ENCODE data around the gene PNMT. TPM values are rescaled to one million over a fixed set of nuclear protein-coding genes. Genes with fewer than 3 reads are reported as not detected.

The PNMT gene
- total RNA-seq, 1 experiment from 2014 or later, result 0.71 TPM

DNA sequence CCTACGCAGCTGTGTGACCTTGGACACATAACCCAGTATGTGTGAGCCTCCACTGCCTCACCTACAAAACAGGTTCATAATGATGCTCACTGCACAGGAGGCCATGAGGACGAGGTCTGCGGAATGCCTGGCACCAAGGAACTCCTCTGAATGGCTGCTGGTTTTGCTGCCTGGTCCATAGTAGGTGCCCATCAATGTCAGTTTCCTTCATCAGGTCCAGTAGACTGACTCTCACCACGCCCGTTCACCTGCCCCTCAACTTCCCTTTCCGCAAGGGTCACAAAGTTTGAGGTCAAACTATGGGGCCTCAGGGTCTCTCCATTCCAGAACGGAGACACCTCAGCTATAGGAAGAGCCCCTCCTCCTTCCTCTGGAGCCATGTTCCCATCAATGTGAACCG, 8.8 kb downstream of the PNMT start:
- Histone ChIP-seq H3K9me3 (replicated peaks) (no peaks in the 10 kb centered on the region), H3K4me3 (no peak overlapping the region), H3K27ac (no peak overlapping the region), H3K4me1 (peaks cover 34% of the 10 kb centered on the region), H3K27me3 (no peaks in the 10 kb centered on the region), H3K36me3 (no peaks in the 10 kb centered on the region)
- DNase-seq, result no peak

DNA sequence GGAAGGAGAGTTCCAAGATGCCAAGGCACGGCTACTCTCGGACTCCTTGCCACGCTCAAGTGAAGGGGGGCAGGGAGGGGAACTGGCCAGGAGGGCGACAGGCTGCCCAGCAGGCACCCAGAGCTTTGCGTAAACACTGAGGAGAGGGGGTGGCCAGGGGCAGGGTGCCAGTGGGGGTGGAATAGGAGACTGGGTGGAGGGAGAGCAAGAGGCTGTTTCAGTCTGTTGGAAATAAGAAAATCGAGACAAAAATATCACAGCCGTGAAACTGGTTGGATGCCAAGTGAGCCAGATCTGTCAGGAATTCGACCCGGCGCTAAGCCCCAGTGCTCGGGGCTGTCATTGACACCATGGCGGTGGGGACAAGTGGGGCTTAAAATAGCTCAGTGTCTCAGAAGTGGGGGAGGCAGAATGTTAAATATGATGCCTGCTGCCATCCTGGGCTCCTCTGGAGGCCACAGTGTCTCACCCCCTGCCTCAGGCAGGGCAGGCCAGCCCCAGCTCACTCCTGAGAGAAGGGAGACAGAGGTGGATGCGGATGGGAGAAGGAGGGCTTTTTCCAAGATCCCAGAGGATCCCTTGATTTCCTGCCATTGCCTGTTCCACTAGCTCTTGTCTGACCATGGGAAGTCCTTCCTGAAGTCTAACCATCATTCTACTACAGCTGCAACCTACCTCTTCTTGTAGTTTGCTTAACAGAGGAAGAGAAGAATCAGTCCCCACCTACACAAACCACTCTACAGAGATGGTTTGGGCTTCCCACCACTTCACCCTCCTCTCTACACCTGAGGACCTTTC, 9.5 kb downstream of the PNMT start:
- H3K27ac ChIP-seq, result no peak overlapping the region
- no peaks in the 10 kb centered on the region for H3K9me3 ChIP-seq (replicated peaks)
- DNase-seq, result peak; percentile 85 to 89
- H3K27me3 ChIP-seq, result no peaks in the 10 kb centered on the region
- H3K4me1 ChIP-seq, result peaks cover 34% of the 10 kb centered on the region
- H3K36me3 ChIP-seq, result no peaks in the 10 kb centered on the region
- H3K4me3 ChIP-seq, result no peak overlapping the region

DNA sequence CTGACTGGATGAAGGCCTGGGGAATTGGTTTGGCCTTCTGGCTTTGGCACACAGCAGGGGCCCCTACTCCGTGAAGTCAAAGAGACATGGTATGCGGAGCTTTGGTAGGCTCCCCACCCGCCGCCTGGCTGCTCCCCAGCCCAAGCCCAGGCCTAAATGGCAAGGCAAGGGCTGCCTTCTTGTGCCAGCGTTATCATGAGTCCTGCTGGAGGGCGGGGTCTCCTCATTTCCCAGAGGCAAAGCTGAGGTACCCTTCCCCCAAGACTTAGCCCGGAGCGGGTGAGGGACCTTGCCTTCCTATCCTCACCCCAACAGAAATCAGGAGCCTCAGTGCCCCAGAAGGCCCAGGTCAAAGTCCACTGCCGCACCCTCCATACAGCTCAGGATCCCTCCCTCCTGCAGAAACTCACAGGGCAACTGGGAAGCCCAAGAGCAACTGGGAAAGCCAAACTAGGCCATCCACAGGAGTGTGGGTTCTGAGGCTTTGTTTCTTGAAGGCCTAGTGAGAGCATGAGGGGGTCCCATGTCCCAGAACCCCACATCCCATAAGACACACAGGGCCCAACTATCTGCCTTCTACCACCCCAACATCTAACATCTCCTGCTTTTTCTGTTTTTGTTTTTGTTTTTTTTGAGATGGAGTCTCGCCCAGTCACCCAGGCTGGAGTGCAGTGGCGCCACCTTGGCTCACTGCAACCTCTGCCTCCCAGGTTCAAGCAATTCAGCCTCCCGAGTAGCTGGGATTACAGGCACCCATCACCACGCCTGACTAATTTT, 10.3 kb downstream of the PNMT start:
- H3K36me3 ChIP-seq, result no peaks in the 10 kb centered on the region
- no peak overlapping the region for H3K4me3 ChIP-seq
- H3K27ac ChIP-seq, result no peak overlapping the region
- no peak for DNase-seq
- no peaks in the 10 kb centered on the region for H3K9me3 ChIP-seq (replicated peaks)
- peaks cover 34% of the 10 kb centered on the region for H3K4me1 ChIP-seq
- no peaks in the 10 kb centered on the region for H3K27me3 ChIP-seq

DNA sequence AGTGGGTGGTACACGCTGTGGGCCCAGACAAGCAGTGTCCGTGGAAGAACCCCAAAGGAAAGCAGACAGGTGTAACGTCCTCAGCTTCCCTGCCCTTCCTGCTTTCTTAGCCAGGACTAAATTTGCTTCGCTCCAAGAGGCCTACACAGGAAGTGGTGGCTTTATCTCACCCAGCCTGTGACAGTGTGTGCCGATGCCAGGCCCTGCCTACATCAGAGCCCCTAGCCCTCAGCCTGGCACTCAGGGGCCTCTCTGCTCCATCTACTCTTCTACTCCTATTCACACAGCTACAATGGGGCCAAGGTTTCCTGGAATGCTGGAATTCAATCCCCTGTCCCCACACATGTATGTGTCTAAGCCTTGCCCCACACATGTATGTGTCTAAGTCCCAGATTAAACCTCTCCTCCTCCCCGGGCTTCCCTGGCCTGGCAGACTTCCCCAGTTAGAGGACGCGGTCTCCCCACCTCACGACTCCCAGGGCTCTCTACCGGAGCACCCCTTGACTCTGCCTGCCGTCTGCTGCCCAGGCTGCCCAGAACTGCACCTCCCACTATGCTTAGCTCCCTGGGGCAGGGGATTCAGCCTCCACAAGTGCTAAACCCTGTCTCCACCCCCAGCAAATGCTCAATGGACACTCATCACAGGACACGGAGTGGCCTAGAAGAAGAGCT, 11.4 kb downstream of the PNMT start:
- H3K9me3 ChIP-seq (replicated peaks), result no peaks in the 10 kb centered on the region
- H3K36me3 ChIP-seq, result no peaks in the 10 kb centered on the region
- no peak overlapping the region for H3K4me3 ChIP-seq
- no peaks in the 10 kb centered on the region for H3K27me3 ChIP-seq
- H3K4me1 ChIP-seq, result peaks cover 34% of the 10 kb centered on the region
- H3K27ac ChIP-seq, result no peak overlapping the region; the same call in 1 of the 2 replicates
- no peak for DNase-seq

DNA sequence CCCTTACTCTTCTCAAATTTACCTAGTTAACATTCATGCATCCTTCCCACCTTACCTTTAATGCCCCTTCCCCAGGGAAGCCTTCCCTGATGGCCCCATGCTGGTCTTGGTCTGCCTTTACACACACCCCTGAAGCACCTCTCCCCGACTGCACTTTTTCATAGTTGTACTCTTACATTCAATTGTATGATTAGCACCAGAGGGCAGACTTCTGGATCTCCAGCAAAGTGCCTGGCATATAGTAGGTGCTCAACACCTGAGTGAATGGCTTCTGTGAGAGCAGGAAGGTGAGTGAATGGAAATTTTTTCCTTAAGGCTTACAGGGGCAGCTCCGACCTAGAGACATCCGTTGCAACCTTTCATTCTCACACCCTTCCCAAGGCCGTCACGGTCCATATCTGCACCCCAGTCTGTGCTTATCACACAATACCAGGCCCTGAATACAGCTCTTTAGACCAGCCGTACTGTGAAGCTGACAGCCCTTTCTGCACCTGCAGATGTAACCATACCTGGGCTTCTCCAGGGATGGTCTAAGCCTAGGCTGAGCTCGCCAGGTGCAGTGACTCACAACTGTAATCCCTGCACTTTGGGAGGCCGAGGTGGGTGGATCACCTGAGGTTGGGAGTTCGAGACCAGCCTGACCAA, 15.2 kb downstream of the PNMT start:
- Histone ChIP-seq H3K9me3 (replicated peaks) (no peaks in the 10 kb centered on the region), H3K27ac (no peak overlapping the region), H3K27me3 (no peaks in the 10 kb centered on the region), H3K36me3 (no peaks in the 10 kb centered on the region), H3K4me1 (peaks cover 18% of the 10 kb centered on the region), H3K4me3 (no peak overlapping the region)
- no peak for DNase-seq

DNA sequence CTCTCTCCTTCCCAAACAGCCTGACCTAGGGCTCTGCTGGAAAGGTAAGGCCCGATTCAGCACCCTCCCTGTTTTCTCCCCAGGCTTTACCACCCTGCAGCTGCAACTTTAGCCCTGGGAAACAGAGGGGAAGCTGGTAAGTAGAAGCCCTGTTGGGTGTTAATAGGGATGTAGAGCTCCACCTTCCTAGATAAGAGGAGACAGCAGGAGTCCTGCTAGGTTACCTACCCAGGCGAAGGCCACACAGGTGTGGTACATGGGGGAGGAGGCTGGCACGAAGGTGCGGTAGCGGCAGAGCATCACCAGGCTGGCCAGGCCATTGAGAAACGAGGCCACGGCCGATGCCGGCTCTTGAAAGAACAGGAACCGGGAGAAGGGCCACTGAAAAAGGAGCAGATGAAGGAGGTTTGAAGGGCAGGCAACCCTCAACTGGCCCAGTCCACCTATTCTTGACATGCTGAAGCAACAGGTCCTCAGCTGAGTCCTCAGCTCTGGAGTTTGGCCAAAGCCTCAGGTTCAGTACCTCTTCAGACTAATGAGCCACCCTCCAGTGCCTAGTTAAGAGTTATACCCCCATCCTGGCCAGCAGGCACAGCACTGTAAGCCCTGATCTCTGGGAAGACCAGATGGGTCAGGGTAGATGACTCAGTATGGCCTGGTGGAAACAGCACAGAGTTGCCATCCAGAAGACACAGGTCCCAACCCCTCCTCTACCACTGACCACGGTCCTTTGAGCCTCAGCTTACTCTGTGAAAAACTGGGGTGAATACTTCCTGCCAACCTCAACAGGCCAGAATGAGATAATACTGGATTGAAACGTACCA, 16.3 kb downstream of the PNMT start:
- Histone ChIP-seq H3K4me3 (no peak overlapping the region), H3K27ac (no peak overlapping the region), H3K4me1 (peaks cover 6% of the 10 kb centered on the region), H3K36me3 (no peaks in the 10 kb centered on the region), H3K9me3 (replicated peaks) (no peaks in the 10 kb centered on the region), H3K27me3 (no peaks in the 10 kb centered on the region)
- no peak for DNase-seq

DNA sequence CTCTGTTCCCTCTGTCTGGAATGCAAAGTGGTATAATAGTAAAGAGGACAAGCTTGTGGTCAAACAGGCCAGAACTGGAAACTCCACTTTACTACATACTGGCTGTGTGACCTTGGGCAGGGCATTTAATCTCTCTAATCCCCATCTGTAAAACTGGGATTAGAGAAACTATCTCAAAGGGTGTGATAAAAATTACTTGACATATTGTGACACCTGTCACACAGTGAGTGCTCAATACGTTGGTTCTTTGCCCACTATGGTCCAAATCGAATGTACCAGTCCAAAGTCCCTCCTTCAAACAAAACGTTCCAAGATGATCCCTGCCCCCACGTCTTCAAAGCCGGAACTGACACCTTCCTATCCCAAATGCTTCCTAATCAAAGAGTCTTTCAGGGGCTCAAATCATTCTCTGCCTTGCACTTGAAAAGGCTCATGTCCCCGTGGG, 18.9 kb downstream of the PNMT start:
- Histone ChIP-seq H3K4me1 (peaks cover 5% of the 10 kb centered on the region; the same call in 1 of the 2 replicates), H3K9me3 (replicated peaks) (no peaks in the 10 kb centered on the region), H3K27ac (peak overlapping the region; percentile 72), H3K36me3 (no peaks in the 10 kb centered on the region), H3K4me3 (peak overlapping the region; percentile 65), H3K27me3 (no peaks in the 10 kb centered on the region)
- DNase-seq, result no peak

DNA sequence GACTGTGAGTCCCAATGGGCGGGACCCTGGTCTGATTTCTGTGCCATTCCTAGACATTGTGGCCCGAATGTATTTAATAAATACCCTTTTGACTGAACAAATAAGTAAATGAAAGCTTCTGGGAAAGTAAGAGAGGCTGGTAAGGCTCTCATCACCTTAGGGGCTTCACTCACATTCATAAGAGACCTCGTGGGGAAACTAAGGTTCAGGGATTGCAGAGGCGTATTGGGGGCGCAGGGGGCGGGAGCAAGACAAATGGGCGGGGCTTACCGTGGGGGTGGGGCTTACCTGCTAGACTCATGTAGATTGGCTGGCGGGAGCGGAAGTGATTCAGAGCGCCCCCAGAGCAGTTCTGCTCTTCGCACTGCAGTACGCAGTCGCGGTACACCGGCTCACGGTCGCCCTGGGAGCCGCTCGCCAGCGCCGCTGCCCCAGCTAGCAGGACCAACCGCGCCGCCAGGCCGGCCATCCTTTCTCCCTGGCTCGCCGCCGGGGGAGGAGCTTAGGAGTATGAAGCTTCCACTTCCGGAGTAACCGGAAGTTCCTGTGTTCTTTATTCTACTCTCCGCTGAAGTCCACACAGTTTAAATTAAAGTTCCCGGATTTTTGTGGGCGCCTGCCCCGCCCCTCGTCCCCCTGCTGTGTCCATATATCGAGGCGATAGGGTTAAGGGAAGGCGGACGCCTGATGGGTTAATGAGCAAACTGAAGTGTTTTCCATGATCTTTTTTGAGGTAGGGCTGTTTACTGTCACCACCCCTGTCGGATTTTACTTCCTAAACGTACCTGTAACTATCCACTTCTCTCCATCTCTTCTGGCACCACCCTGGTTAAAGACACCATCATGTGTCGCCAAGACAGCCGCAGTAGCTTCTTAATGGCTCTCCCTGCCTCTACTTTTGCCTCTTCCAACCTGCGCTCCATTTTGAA, 19.6 kb downstream of the PNMT start, which contains the start of gene PGAP3:
Gene PGAP3, minus strand, starts transcription at position 512 of the 929 bp plus-strand sequence. Its CDS starts 43 bp downstream, at position 469.
- Histone ChIP-seq H3K9me3 (replicated peaks) (no peaks in the 10 kb centered on the region), H3K4me3 (peak within 1 kb of the TSS; percentile 65), H3K36me3 (no peaks in the 10 kb centered on the region), H3K4me1 (peaks cover 5% of the 10 kb centered on the region; the same call in 1 of the 2 replicates), H3K27me3 (no peaks in the 10 kb centered on the region), H3K27ac (peak within 1 kb of the TSS; percentile 72)
- peak; percentile 95 to 96 for DNase-seq

DNA sequence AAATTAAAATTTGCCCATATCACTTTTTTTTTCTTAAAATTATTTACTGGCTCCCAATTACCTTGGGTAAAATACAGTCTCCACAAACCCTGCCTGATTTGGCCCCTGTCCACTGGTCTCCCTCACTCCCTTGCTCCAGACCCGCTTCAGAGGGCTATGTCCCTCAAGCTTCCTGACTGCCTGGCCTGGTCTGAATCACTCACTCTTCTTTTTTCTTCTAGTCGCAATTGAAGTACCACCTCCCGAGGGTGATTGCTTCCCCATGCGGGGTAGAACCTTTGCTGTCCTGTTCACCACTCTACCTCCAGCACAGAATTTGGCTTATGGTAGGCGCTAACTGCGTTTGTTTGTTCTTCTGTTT, 20.2 kb downstream of the PNMT start:
- H3K36me3 ChIP-seq, result no peaks in the 10 kb centered on the region
- no peaks in the 10 kb centered on the region for H3K9me3 ChIP-seq (replicated peaks)
- H3K4me1 ChIP-seq, result peaks cover 5% of the 10 kb centered on the region; the same call in 1 of the 2 replicates
- DNase-seq, result no peak
- peak overlapping the region; percentile 72 for H3K27ac ChIP-seq
- no peaks in the 10 kb centered on the region for H3K27me3 ChIP-seq
- H3K4me3 ChIP-seq, result peak overlapping the region; percentile 65

DNA sequence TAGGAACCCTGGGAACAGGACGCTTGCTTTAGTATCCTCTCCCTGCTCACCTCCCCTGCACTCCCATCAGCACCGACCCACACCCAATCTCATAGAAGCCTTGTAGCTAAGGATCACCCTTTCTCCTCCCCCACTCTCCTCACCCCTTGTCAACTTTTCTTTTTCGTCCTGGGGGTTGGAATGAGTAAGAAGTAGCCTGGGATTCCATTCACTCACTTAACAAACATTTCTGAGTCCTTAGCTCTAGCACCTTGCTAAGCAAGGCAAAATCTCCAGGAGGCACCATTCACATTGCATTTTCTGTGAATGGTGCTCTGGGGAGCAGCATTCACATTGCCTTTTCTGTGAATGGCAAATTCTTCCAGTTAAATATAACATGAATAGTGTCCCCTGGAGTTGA, 20.7 kb downstream of the PNMT start:
- Histone ChIP-seq H3K27ac (no peak overlapping the region), H3K4me3 (peak overlapping the region; percentile 65), H3K4me1 (peaks cover 5% of the 10 kb centered on the region; the same call in 1 of the 2 replicates), H3K9me3 (replicated peaks) (no peaks in the 10 kb centered on the region), H3K36me3 (no peaks in the 10 kb centered on the region), H3K27me3 (no peaks in the 10 kb centered on the region)
- no peak for DNase-seq

DNA sequence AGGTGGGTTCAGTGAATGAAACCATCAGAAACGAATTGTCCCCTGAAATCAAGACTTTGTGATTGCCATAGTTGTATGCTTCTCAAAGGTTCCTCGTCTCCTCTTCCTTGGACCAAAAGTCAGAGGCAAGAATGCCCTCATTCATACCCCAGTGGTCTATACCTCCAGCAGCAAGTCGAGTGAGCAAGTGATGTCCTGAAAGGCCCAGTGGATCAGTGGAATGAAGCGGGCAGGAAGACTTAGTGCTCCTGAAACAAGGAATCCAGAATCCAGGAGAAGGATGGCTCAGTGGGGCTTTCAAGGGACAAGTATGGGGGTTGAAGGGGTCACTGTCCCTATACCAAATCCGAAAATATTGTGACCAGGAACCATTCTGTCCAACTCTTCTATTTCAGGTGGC, 26.3 kb downstream of the PNMT start:
- DNase-seq, result no peak
- H3K27ac ChIP-seq, result no peak overlapping the region

DNA sequence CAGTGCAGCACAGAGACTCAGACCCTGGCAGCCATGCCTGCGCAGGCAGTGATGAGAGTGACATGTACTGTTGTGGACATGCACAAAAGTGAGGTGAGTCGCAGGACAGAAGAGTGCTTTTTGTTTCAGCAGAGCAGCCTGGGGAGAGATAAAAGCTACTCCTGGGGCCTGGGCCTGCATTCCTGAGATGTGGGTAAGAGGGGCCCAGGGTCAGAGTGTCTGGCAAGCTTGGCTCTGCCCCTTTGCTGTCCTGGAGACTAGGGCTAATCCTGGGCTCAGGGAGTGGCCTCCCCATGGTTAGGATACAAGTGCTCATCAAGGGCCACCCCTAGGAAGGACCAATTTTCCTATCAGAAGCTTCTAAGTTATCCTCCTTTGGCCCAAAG, 26.8 kb downstream of the PNMT start:
- H3K36me3 ChIP-seq, result no peaks in the 10 kb centered on the region
- no peak for DNase-seq
- H3K27ac ChIP-seq, result no peak overlapping the region
- no peaks in the 10 kb centered on the region for H3K4me1 ChIP-seq
- no peaks in the 10 kb centered on the region for H3K27me3 ChIP-seq
- no peaks in the 10 kb centered on the region for H3K9me3 ChIP-seq (replicated peaks)
- no peak overlapping the region for H3K4me3 ChIP-seq

More for the DNA sequence above, 26.3 kb downstream of the PNMT start:
- Histone ChIP-seq H3K27me3 (no peaks in the 10 kb centered on the region), H3K9me3 (replicated peaks) (no peaks in the 10 kb centered on the region), H3K4me1 (no peaks in the 10 kb centered on the region), H3K36me3 (no peaks in the 10 kb centered on the region), H3K4me3 (no peak overlapping the region)

DNA sequence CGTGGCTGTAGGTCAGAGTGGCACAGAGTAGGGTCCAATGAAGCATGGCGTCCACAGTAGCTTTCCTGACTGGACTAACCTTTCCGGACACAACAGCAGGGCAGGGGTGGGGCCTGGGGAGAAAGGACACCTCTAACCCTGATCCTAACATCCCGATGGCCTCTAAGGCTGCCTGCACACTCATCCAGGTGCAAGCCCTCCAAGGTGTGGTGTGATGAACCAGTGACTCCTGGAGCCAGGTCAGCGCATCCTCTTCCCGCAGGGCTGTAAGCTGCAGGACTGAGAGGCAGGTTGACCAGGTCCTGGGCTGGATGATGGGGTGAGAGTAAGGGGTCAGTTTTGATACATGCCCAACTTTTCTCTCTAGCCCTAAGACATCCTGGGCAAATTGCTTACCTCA, 28.5 kb downstream of the PNMT start:
- H3K4me3 ChIP-seq, result no peak overlapping the region
- H3K27ac ChIP-seq, result no peak overlapping the region
- no peak for DNase-seq
- no peaks in the 10 kb centered on the region for H3K9me3 ChIP-seq (replicated peaks)
- H3K36me3 ChIP-seq, result no peaks in the 10 kb centered on the region
- no peaks in the 10 kb centered on the region for H3K27me3 ChIP-seq
- H3K4me1 ChIP-seq, result no peaks in the 10 kb centered on the region

Measured in SJCRH30 (cell line).